Gastrocnemius medialis (tissue), 4 donors: Measurements from ENCODE around the gene HMGCLL1. TPM values are rescaled to one million over a fixed set of nuclear protein-coding genes. Genes with fewer than 3 reads are reported as not detected.

Experiments used
- ATAC-seq, 2 donors: fragments of 150-250 bp; one replicate each; pipeline ENCODE4 v1.9.1; 2016
- DNase-seq, 2 donors: peaks; one replicate each; pipeline ENCODE4 v3.0.0-alpha.2; 2019
- H3K27ac ChIP-seq, 4 donors: fragments of 200-600 bp; sonication (generic); 1 replicate in 1 of 4; 2 replicates in 3 of 4; pipeline ENCODE4 v1.5.1; 2016 to 2018; ENCODE audit warnings: mild to moderate bottlenecking in 2 of 4, moderate library complexity in 1 of 4
- H3K27me3 ChIP-seq, 3 donors: fragments of 200-600 bp; sonication (generic) in 2 of 3; 1 replicate in 1 of 3; 2 replicates in 2 of 3; pipeline versions ENCODE4 v1.5.1 to v1.6.0; 2016 to 2019; ENCODE audit warnings: mild to moderate bottlenecking in 1 of 3, moderate library complexity in 1 of 3
- H3K36me3 ChIP-seq, 2 donors: fragments of 200-600 bp; sonication (generic) in 1 of 2; one replicate each; pipeline ENCODE4 v1.5.1; 2017 to 2018
- H3K4me1 ChIP-seq, 2 donors: fragments of 200-600 bp; sonication (generic) in 1 of 2; one replicate each; pipeline ENCODE4 v1.5.1; 2016 to 2017; ENCODE audit warnings: mild to moderate bottlenecking in 2 of 2
- H3K4me3 ChIP-seq, 4 donors: fragments of 200-600 bp; sonication (generic) in 3 of 4; 1 replicate in 1 of 4; 2 replicates in 3 of 4; pipeline ENCODE4 v1.5.1; 2016 to 2019; ENCODE audit warnings: mild to moderate bottlenecking in 2 of 4
- H3K9me3 ChIP-seq, 3 donors: fragments of 200-600 bp; sonication (generic) in 2 of 3; 1 replicate in 1 of 3; 2 replicates in 2 of 3; pipeline ENCODE4 v1.5.1; 2016 to 2019
- POLR2A ChIP-seq, 2 donors: fragments of 450-650 bp; IDR thresholded peaks; one replicate each; pipeline ENCODE4 v1.6.1; 2017; ENCODE audit warnings: antibody characterized with exemption in 2 of 2, mild to moderate bottlenecking in 2 of 2, moderate library complexity in 2 of 2
- in situ Hi-C, 4 donors: fragments of 200-750 bp; cut with MboI; loops; one replicate each; pipeline versions ENCODE4 v1.15.0 to v1.8.0; 2017; ENCODE audit warnings: low sequenced_read_pairs in 4 of 4
- intact Hi-C: fragments of 100-400 bp; cut with DNase I; formaldehyde crosslinking; loops from one replicate; pipeline ENCODE4 v1.15.1; 2023; ENCODE audit warnings: low total_unique reads
- total RNA-seq, 4 donors: library from RNA; depleted of rRNA; stranded (reverse); fragments of >200 nt; gene quantifications; one replicate each; pipeline versions ENCODE4 v1.1.0 to v1.2.3, GENCODE V29; 2016
- TF ChIP-seq, protein P1 (sequence below), 5 experiments: fragments of 450-650 bp in 3 of 5; fragments of 200-600 bp in 2 of 5; sonication (generic) in 2 of 5; IDR thresholded peaks in 4 of 5; conservative IDR thresholded peaks in 1 of 5; 1 replicate in 4 of 5; 2 replicates in 1 of 5; pipeline ENCODE4 v1.5.1; 2016 to 2019; ENCODE audit warnings: antibody characterized with exemption in 5 of 5, mild to moderate bottlenecking in 3 of 5, moderate library complexity in 3 of 5

HMGCLL1 gene
- total RNA-seq, 4 donors from 2014 or later = 0.53 to 3.6 (median 1.2) TPM

DNA sequence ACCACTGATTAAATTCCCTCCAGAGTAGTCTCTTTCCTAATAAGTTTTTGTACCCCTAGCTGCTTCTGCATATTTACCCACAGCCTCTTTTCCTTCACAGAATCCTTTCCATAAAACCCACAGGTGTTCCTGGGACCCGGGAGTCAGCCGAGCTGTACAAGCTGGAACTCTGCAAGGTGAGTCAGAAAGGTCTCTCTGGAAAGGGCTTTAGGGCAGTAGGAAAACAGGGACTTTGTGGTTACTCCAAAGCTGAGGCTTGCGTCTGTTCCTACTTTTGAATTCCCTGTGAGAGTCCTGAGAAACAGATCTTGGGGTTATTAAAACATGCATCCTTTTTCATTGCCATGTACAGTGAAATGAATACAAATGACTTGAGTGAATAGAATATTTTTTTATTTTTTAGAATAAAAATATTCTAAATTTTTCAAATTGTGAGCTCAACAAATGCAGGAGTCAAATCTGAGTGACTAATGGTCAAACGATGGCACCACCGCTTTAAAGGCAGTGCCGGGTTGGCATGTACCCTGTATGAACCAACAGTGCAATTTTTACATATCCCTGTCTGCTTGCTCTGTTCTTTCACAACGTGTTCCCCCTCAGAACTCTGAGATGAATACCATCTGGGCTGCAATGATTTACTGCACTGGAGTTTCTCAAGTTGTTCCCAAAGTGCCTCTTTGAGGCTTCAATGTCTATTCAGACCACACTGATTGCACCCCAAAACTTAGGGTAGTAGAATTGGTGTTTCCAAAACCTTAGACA, 173.3 kb downstream of the HMGCLL1 start:
- Histone ChIP-seq H3K4me1 (no peaks in the 10 kb centered on the region), H3K9me3 (no peaks in the 10 kb centered on the region), H3K27ac (no peak overlapping the region), H3K36me3 (no peaks in the 10 kb centered on the region), H3K4me3 (no peak overlapping the region), H3K27me3 (no peaks in the 10 kb centered on the region)
- TF ChIP-seq, protein P1, sequence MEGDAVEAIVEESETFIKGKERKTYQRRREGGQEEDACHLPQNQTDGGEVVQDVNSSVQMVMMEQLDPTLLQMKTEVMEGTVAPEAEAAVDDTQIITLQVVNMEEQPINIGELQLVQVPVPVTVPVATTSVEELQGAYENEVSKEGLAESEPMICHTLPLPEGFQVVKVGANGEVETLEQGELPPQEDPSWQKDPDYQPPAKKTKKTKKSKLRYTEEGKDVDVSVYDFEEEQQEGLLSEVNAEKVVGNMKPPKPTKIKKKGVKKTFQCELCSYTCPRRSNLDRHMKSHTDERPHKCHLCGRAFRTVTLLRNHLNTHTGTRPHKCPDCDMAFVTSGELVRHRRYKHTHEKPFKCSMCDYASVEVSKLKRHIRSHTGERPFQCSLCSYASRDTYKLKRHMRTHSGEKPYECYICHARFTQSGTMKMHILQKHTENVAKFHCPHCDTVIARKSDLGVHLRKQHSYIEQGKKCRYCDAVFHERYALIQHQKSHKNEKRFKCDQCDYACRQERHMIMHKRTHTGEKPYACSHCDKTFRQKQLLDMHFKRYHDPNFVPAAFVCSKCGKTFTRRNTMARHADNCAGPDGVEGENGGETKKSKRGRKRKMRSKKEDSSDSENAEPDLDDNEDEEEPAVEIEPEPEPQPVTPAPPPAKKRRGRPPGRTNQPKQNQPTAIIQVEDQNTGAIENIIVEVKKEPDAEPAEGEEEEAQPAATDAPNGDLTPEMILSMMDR (IDR thresholded peaks at IDR 0.05 in 4 of 5, conservative IDR thresholded peaks at IDR 0.05 in 1 of 5) = no peak
- no peak for TF ChIP-seq POLR2A (IDR thresholded peaks at IDR 0.05)
- in situ Hi-C loops = no loop called here
- no peak for ATAC-seq
- no peak for DNase-seq
- intact Hi-C loops = no loop called here

DNA sequence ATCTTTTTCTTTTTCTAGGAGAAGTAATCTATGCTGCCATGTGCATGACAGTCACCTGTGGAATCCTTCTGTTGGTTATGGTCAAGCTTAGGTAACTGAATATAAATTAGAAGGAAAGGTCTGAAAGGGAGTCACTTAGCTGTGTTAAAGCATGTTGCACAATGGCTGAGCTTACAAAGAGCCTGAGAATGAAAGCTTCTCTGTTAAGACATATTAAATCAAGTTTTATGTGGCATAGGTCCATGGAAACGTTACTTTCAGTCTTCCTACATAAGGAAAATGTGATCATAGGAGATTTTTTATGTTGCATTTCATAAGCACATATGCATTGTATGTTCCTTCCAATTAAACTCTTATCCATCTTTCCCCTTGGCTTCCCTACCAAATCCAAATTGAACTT, 179.6 kb downstream of the HMGCLL1 start:
- Histone ChIP-seq H3K27ac (no peak overlapping the region), H3K4me3 (no peak overlapping the region), H3K36me3 (no peaks in the 10 kb centered on the region), H3K9me3 (no peaks in the 10 kb centered on the region), H3K27me3 (no peaks in the 10 kb centered on the region), H3K4me1 (no peaks in the 10 kb centered on the region)
- no peak for TF ChIP-seq POLR2A (IDR thresholded peaks at IDR 0.05)
- TF ChIP-seq, protein P1 (IDR thresholded peaks at IDR 0.05 in 4 of 5, conservative IDR thresholded peaks at IDR 0.05 in 1 of 5) = no peak
- DNase-seq (no peak), ATAC-seq (no peak)
- in situ Hi-C loops = no loop called here
- intact Hi-C loops = no loop called here

DNA sequence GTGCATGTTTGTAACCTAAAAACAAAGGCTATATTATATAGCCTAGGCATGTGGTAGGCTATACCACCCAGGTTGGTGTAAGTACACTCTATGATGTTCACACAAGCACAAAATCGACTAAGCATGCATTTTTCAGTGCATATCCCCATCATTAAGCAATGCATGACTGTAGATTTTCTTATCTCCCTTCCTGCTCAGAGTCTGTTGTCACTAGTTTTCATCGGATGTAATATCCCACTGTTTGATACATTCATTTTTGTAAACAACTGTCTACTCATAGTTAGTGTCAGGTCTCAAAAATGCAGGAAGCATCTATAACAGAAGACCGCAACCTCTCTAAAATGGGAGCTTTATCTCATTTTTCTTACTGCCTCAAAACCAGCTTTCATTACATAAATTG, 181.0 kb downstream of the HMGCLL1 start:
- DNase-seq (no peak), ATAC-seq (no peak)
- Histone ChIP-seq H3K9me3 (no peaks in the 10 kb centered on the region), H3K4me1 (no peaks in the 10 kb centered on the region), H3K36me3 (no peaks in the 10 kb centered on the region), H3K27me3 (no peaks in the 10 kb centered on the region), H3K27ac (no peak overlapping the region), H3K4me3 (no peak overlapping the region)
- no peak for TF ChIP-seq POLR2A (IDR thresholded peaks at IDR 0.05)
- TF ChIP-seq, protein P1 (IDR thresholded peaks at IDR 0.05 in 4 of 5, conservative IDR thresholded peaks at IDR 0.05 in 1 of 5) = no peak
- in situ Hi-C loops (no loop called here), intact Hi-C loops (no loop called here)

DNA sequence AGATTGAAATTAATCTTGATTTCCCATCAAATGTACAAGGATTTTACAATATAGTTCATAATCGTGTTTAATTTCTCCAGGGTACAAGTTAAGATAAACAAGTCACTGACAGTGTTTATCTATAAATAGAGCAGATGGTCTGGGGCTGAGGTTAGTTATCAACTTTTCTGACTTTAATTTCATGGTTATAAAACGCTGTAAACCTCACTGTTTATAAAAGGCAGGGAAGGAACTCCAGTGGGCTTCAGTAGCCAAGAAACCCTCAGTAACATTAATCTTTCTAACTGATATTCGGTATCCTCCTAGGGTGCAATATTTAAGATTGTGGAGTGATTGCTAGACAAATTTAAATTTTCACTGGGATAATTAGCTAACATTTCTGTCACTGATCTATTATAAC, 183.1 kb downstream of the HMGCLL1 start:
- intact Hi-C loops (no loop called here), in situ Hi-C loops (no loop called here)
- DNase-seq (no peak), ATAC-seq (no peak)
- Histone ChIP-seq H3K27ac (no peak overlapping the region), H3K27me3 (no peaks in the 10 kb centered on the region), H3K36me3 (no peaks in the 10 kb centered on the region), H3K9me3 (no peaks in the 10 kb centered on the region), H3K4me3 (no peak overlapping the region), H3K4me1 (no peaks in the 10 kb centered on the region)
- TF ChIP-seq, protein P1 (IDR thresholded peaks at IDR 0.05 in 4 of 5, conservative IDR thresholded peaks at IDR 0.05 in 1 of 5) = no peak
- no peak for TF ChIP-seq POLR2A (IDR thresholded peaks at IDR 0.05)

DNA sequence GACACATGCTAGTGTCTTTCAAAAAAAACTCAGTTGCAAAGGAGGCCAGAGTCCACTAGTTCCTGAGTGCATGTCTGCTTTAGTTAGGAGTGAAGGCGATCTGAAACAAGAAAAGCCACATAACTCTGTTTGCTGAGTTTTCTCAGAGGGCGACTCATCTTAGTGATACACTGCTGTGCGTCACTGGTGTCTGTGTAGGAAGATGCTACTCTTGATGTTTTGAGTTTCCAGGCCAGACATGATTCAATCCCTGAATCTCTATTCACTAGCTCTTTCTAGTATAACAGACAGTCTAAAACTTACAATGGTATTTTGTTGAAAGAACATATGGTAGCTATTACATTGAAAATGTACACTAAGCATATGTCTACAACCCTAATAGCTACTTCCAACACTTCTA, 190.8 kb downstream of the HMGCLL1 start:
- H3K36me3 ChIP-seq = no peaks in the 10 kb centered on the region
- ATAC-seq (no peak), DNase-seq (no peak)
- intact Hi-C loops (no loop called here), in situ Hi-C loops (no loop called here)
- H3K4me1 ChIP-seq = no peaks in the 10 kb centered on the region
- H3K27me3 ChIP-seq = no peaks in the 10 kb centered on the region
- TF ChIP-seq, protein P1 (IDR thresholded peaks at IDR 0.05 in 4 of 5, conservative IDR thresholded peaks at IDR 0.05 in 1 of 5) = no peak
- TF ChIP-seq POLR2A (IDR thresholded peaks at IDR 0.05) = no peak
- H3K9me3 ChIP-seq = no peaks in the 10 kb centered on the region
- H3K4me3 ChIP-seq = no peak overlapping the region
- H3K27ac ChIP-seq = no peak overlapping the region
